Ishikawa (cell line): Measurements from ENCODE around the gene SVBP.

Experiments
- CEBPB ChIP-seq: IDR thresholded peaks from 2 replicates; pipeline ENCODE4 v1.6.1; 2012
- CREB1 ChIP-seq: IDR thresholded peaks from 2 replicates; pipeline ENCODE4 v1.6.1; 2012; ENCODE audit warnings: low read depth
- EGR1 ChIP-seq: IDR thresholded peaks from 2 replicates; pipeline ENCODE4 v1.6.1; 2012
- EP300 ChIP-seq: IDR thresholded peaks from 2 replicates; pipeline ENCODE4 v1.6.1; 2012; ENCODE audit warnings: borderline replicate concordance
- FOXM1 ChIP-seq: IDR thresholded peaks from 2 replicates; pipeline ENCODE4 v1.6.1; 2012; ENCODE audit warnings: low read depth, borderline replicate concordance
- MAX ChIP-seq: IDR thresholded peaks from 2 replicates; pipeline ENCODE4 v1.6.1; 2012
- NFIC ChIP-seq: IDR thresholded peaks from 2 replicates; pipeline ENCODE4 v1.6.1; 2012
- RAD21 ChIP-seq: IDR thresholded peaks from 2 replicates; pipeline ENCODE4 v1.6.1; 2012; ENCODE audit warnings: low read depth
- REST ChIP-seq: IDR thresholded peaks from 2 replicates; pipeline ENCODE4 v1.6.1; 2012; ENCODE audit warnings: low read depth, mild to moderate bottlenecking
- TAF1 ChIP-seq: IDR thresholded peaks from 2 replicates; pipeline ENCODE4 v1.6.1; 2012; ENCODE audit warnings: low read depth, mild to moderate bottlenecking
- TCF12 ChIP-seq: IDR thresholded peaks from 2 replicates; pipeline ENCODE4 v1.6.1; 2012; ENCODE audit warnings: low read depth
- TEAD4 ChIP-seq: IDR thresholded peaks from 2 replicates; pipeline ENCODE4 v1.6.1; 2012
- USF1 ChIP-seq: IDR thresholded peaks from 2 replicates; pipeline ENCODE4 v1.6.1; 2012
- YY1 ChIP-seq: IDR thresholded peaks from 2 replicates; pipeline ENCODE4 v1.6.1; 2012; ENCODE audit warnings: low read depth
- ZBTB7A ChIP-seq: IDR thresholded peaks from 2 replicates; pipeline ENCODE4 v1.6.1; 2012; ENCODE audit warnings: low read depth

SVBP gene

GRCh38 chr1:42816585-42817439 is at the start of gene SVBP, which contains the start of gene ERMAP:
Gene SVBP (minus strand): TSS chr1:42817397. CDS start chr1:42816544, 853 bp downstream.
Gene ERMAP (plus strand): TSS chr1:42817122. CDS start chr1:42830449, 13,327 bp downstream.
- TF ChIP-seq YY1 = peak; percentile 87
- no peak for TF ChIP-seq CEBPB
- peak; percentile 72 for TF ChIP-seq TAF1
- no peak for TF ChIP-seq CREB1
- peak; percentile 50; the same call in 1 of the 2 replicates for TF ChIP-seq NFIC
- TF ChIP-seq EGR1 = no peak
- no peak for TF ChIP-seq TEAD4
- TF ChIP-seq MAX = 0 out of 2 replicates have a peak, but pooled peaks have one; percentile 41
- peak; percentile 33; the same call in 1 of the 2 replicates for TF ChIP-seq ZBTB7A

GRCh38 chr1:42866549-42866948 is 49.4 kb upstream of the SVBP start:
- TF ChIP-seq CEBPB (no peak), YY1 (no peak), USF1 (no peak), EGR1 (no peak), TCF12 (no peak), ZBTB7A (no peak), TEAD4 (no peak), TAF1 (no peak), RAD21 (no peak), CREB1 (no peak), REST (no peak)

GRCh38 chr1:42861014-42861399 is 43.8 kb upstream of the SVBP start:
- TF ChIP-seq CEBPB (no peak), FOXM1 (no peak), EGR1 (no peak), NFIC (no peak), TCF12 (no peak), ZBTB7A (no peak)

- TF ChIP-seq ZBTB7A (no peak), TCF12 (no peak), TAF1 (no peak), EP300 (no peak), FOXM1 (no peak), RAD21 (no peak), CREB1 (no peak), CEBPB (no peak), TEAD4 (no peak), MAX (no peak), REST (no peak), NFIC (no peak), YY1 (no peak)
Measured at GRCh38 chr1:42860339-42861013, 43.3 kb upstream of the SVBP start.

- TF ChIP-seq CEBPB (no peak), EGR1 (no peak), CREB1 (no peak), EP300 (no peak), REST (no peak), TEAD4 (no peak), TCF12 (no peak)
Measured at GRCh38 chr1:42853116-42853884, 36.1 kb upstream of the SVBP start.
